Trophoblast cell (in vitro differentiated cells and primary cell): ENCODE data around the gene CDC42EP2.
A peak's percentile ranks its signal among the peaks of the same experiment; 100 is the strongest.

ENCODE experiments used
- DNase-seq, 2 donors: peaks; one replicate each; pipeline ENCODE4 v3.0.0-alpha.2; 2016
- H2AFZ ChIP-seq: 2 replicates; pipeline ENCODE4 v1.6.1; 2013; ENCODE audit warnings: low read length, moderate library complexity, mild to moderate bottlenecking; ENCODE audit not compliant: insufficient read depth, poor library complexity
- H2AK5ac ChIP-seq: 2 replicates; pipeline ENCODE4 v1.6.1; 2013; ENCODE audit warnings: mild to moderate bottlenecking, low read length
- H2BK120ac ChIP-seq: 2 replicates; pipeline ENCODE4 v1.6.1; 2013; ENCODE audit warnings: low read length, mild to moderate bottlenecking, moderate library complexity; ENCODE audit not compliant: insufficient read depth, poor library complexity
- H2BK12ac ChIP-seq: 2 replicates; pipeline ENCODE4 v1.6.1; 2013; ENCODE audit warnings: mild to moderate bottlenecking, low read length, moderate library complexity
- H2BK5ac ChIP-seq: 2 replicates; pipeline ENCODE4 v1.6.1; 2013; ENCODE audit warnings: low read length, low read depth, moderate library complexity, mild to moderate bottlenecking; ENCODE audit not compliant: poor library complexity
- H3K14ac ChIP-seq: 2 replicates; pipeline ENCODE4 v1.6.1; 2013; ENCODE audit warnings: mild to moderate bottlenecking, low read length
- H3K18ac ChIP-seq: 2 replicates; pipeline ENCODE4 v1.6.1; 2013; ENCODE audit warnings: mild to moderate bottlenecking, low read length
- H3K23ac ChIP-seq: 2 replicates; pipeline ENCODE4 v1.6.1; 2013; ENCODE audit warnings: low read length
- H3K27ac ChIP-seq: 2 replicates; pipeline ENCODE4 v1.5.1; 2013; ENCODE audit warnings: low read depth, mild to moderate bottlenecking, inconsistent platforms, low read length, moderate library complexity
- H3K27me3 ChIP-seq: 2 replicates; pipeline ENCODE4 v1.6.1; 2013; ENCODE audit warnings: inconsistent platforms, mild to moderate bottlenecking, low read length, moderate library complexity; ENCODE audit not compliant: insufficient read depth
- H3K36me3 ChIP-seq, 2 experiments: 1 replicate in 1 of 2; 2 replicates in 1 of 2; pipeline ENCODE4 v1.6.1; 2013; ENCODE audit warnings: low read length in 2 of 2, mild to moderate bottlenecking in 2 of 2, moderate library complexity in 1 of 2; ENCODE audit not compliant: insufficient read depth in 2 of 2, control insufficient read depth in 1 of 2
- H3K4ac ChIP-seq: 2 replicates; pipeline ENCODE4 v1.6.1; 2013; ENCODE audit warnings: low read depth, mild to moderate bottlenecking, low read length, moderate library complexity
- H3K4me1 ChIP-seq, 2 experiments: 1 replicate in 1 of 2; 2 replicates in 1 of 2; pipeline ENCODE4 v1.6.1; 2013; ENCODE audit warnings: low read length in 2 of 2, mild to moderate bottlenecking in 2 of 2, moderate library complexity in 1 of 2; ENCODE audit not compliant: insufficient read depth in 2 of 2, control insufficient read depth in 1 of 2
- H3K4me2 ChIP-seq: 2 replicates; pipeline ENCODE4 v1.6.1; 2013; ENCODE audit warnings: inconsistent platforms, mild to moderate bottlenecking, low read length, moderate library complexity
- H3K4me3 ChIP-seq: 2 replicates; pipeline ENCODE4 v1.5.1; 2013; ENCODE audit warnings: mild to moderate bottlenecking, low read depth, low read length, inconsistent platforms
- H3K79me1 ChIP-seq: one replicate; pipeline ENCODE4 v1.6.1; 2013; ENCODE audit warnings: low read length
- H3K79me2 ChIP-seq: 2 replicates; pipeline ENCODE4 v1.6.1; 2013; ENCODE audit warnings: low read length, mild to moderate bottlenecking; ENCODE audit not compliant: control insufficient read depth, insufficient read depth, poor library complexity
- H3K9ac ChIP-seq: 2 replicates; pipeline ENCODE4 v1.6.1; 2013; ENCODE audit warnings: mild to moderate bottlenecking, low read length
- H3K9me3 ChIP-seq: 2 replicates; pipeline ENCODE4 v1.6.1; 2013; ENCODE audit warnings: low read depth, mild to moderate bottlenecking, control low read depth, inconsistent platforms, low read length; ENCODE audit not compliant: insufficient read depth
- H4K12ac ChIP-seq: 2 replicates; pipeline ENCODE4 v1.6.1; 2013; ENCODE audit warnings: low read depth, mild to moderate bottlenecking, low read length, moderate library complexity
- H4K8ac ChIP-seq: 2 replicates; pipeline ENCODE4 v1.6.1; 2013; ENCODE audit warnings: low read depth, mild to moderate bottlenecking, low read length, moderate library complexity
- H4K91ac ChIP-seq: one replicate; pipeline ENCODE4 v1.6.1; 2013; ENCODE audit warnings: low read depth, mild to moderate bottlenecking, low read length, moderate library complexity
- WGBS: extraction: QIAGEN DNeasy Blood & Tissue Kit; methylation state at CpG from one replicate; pipeline ENCODE4 v1.1.7; 2013; ENCODE audit warnings: missing lambda C conversion rate; ENCODE audit not compliant: insufficient read length, insufficient coverage; ENCODE audit errors: extremely low coverage; 5-methylcytosine and 5-hydroxymethylcytosine counted together

Gene CDC42EP2

DNA sequence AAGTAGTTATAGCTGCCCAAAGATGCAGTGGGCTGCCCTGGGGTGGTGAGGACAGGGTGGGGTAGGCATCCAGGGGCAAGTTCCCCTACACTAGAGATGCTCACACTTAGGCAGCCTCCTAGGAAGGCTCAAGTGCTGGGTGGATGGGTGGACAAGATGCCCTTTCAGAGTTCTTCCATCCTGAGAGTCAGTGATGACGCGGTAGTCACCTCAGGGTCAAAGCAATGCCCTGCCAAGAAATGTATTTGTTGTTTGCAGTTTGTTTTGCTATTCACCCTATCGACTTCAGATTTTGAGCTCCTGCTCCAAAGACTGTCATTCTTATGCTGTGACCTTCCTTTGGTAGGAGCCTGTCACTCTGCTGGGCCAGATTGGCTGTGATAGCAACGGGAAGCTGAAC is 34.0 kb upstream of the CDC42EP2 start:
- H3K23ac ChIP-seq = no peak overlapping the region
- no peak overlapping the region for H3K14ac ChIP-seq
- WGBS = no CpG with 5 or more reads among the region's 4 CpGs
- no peak overlapping the region for H3K4ac ChIP-seq
- no peak overlapping the region for H2BK12ac ChIP-seq
- no peaks in the 10 kb centered on the region for H3K79me2 ChIP-seq
- H2BK120ac ChIP-seq = no peak overlapping the region
- no peak overlapping the region for H2AK5ac ChIP-seq
- no peak overlapping the region for H2BK5ac ChIP-seq
- no peak for DNase-seq
- H2AFZ ChIP-seq = no peak overlapping the region
- H3K27me3 ChIP-seq = no peaks in the 10 kb centered on the region
- no peak overlapping the region for H4K12ac ChIP-seq
- H4K91ac ChIP-seq = no peak overlapping the region
- no peak overlapping the region for H3K4me3 ChIP-seq
- H3K79me1 ChIP-seq = peaks cover 11% of the 10 kb centered on the region
- H3K36me3 ChIP-seq = peaks cover 35 to 41% of the 10 kb centered on the region in 2 experiments
- H3K9me3 ChIP-seq = no peaks in the 10 kb centered on the region
- no peak overlapping the region for H3K4me2 ChIP-seq
- H3K18ac ChIP-seq = no peak overlapping the region
- no peak overlapping the region for H4K8ac ChIP-seq
- H3K4me1 ChIP-seq = peaks cover 16 to 20% of the 10 kb centered on the region in 2 experiments
- H3K27ac ChIP-seq = peak overlapping the region; percentile 28
- no peak overlapping the region for H3K9ac ChIP-seq

DNA sequence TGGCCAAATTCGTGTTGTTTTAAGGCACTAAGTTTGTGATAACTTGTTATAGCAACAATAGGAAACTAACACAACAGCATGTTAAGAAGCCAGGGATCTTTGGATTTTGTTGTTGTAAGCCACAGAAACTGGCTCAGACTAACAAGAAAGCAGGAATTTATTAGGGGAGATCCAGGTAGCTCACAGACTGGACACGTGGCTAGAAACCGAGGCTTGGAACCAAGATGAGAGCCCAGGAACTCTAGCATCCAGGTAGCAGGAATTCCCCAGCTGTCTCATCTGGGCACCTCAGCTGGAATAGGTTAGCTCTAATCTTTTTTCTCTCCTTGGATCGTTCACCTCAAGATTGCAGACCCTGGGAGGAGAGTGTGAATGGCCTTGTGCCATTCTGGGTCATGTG is 28.0 kb upstream of the CDC42EP2 start:
- Histone ChIP-seq H2AFZ (no peak overlapping the region), H3K4me2 (no peak overlapping the region), H3K27ac (no peak overlapping the region), H3K79me2 (peaks cover 3% of the 10 kb centered on the region), H4K8ac (no peak overlapping the region), H3K18ac (no peak overlapping the region), H3K9me3 (no peaks in the 10 kb centered on the region), H2BK12ac (no peak overlapping the region), H2AK5ac (no peak overlapping the region), H3K4me3 (no peak overlapping the region), H2BK5ac (no peak overlapping the region), H4K91ac (no peak overlapping the region), H3K9ac (no peak overlapping the region), H3K36me3 (peaks cover 51 to 66% of the 10 kb centered on the region in 2 experiments), H3K27me3 (no peaks in the 10 kb centered on the region), H4K12ac (no peak overlapping the region), H3K4ac (no peak overlapping the region), H3K79me1 (peaks cover 5% of the 10 kb centered on the region), H3K14ac (no peak overlapping the region), H3K4me1 (peaks cover 5% of the 10 kb centered on the region in 2 experiments), H2BK120ac (no peak overlapping the region), H3K23ac (no peak overlapping the region)
- no peak for DNase-seq
- WGBS = no CpG with 5 or more reads among the region's 4 CpGs

GRCh38 chr11:65287601-65288000 is 27.1 kb upstream of the CDC42EP2 start:
- Histone ChIP-seq H2BK120ac (no peak overlapping the region), H2AK5ac (no peak overlapping the region), H3K27me3 (no peaks in the 10 kb centered on the region), H2AFZ (no peak overlapping the region), H4K91ac (no peak overlapping the region), H3K9me3 (no peaks in the 10 kb centered on the region), H2BK5ac (no peak overlapping the region), H2BK12ac (no peak overlapping the region), H3K9ac (no peak overlapping the region), H3K79me2 (peaks cover 3% of the 10 kb centered on the region), H3K79me1 (peaks cover 8% of the 10 kb centered on the region), H3K4ac (no peak overlapping the region), H3K4me3 (no peak overlapping the region), H3K27ac (no peak overlapping the region), H3K36me3 (peaks cover 45 to 59% of the 10 kb centered on the region in 2 experiments), H3K4me2 (no peak overlapping the region), H3K14ac (no peak overlapping the region), H3K4me1 (peaks cover 12 to 15% of the 10 kb centered on the region in 2 experiments), H3K18ac (no peak overlapping the region), H4K12ac (no peak overlapping the region), H3K23ac (no peak overlapping the region), H4K8ac (no peak overlapping the region)
- no peak for DNase-seq
- no CpG with 5 or more reads among the region's 2 CpGs for WGBS

DNA sequence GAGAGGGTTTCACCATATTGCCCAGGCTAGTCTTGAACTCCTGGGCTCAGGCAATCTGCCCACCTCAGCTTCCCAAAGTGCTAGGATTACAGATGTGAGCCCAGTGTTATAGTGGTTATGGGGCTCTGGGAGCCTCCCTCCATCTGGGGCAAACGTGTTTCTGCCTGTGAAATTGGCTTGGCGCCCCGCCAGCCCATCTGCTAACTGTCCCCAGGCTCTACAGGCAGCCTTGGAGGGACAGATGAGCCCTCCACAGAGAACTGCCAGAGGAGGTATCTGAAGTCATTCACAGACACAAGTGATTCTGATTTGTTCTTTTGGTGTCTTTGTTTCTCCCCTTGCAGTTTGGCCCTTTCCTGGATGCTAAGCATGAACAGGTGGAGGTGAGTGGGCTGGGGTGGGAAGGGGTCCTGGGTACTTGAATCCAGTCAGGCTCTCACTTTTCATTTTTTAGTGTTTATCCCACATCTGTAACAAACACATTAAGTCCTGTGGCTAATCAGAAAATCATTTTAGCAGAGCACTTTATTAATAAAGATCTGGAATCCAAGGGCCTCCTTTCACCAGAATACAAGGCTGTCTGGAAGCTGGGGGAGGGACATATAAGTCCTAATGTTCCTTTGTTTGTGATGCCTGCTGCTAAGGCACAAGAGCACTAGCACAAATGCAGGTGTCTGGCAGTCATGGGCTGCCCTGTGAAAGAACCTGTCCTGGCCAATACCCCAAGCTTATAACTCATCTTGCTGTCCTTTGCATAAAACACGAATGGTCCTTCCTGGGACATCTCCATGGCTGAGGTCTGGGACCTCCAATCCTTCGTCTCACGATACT is 25.7 kb upstream of the CDC42EP2 start:
- H2BK120ac ChIP-seq = no peak overlapping the region
- WGBS = no CpG with 5 or more reads among the region's 6 CpGs

More for the DNA sequence above, 25.7 kb upstream of the CDC42EP2 start:
- H2BK12ac ChIP-seq = no peak overlapping the region
- H3K27me3 ChIP-seq = no peaks in the 10 kb centered on the region
- H3K9me3 ChIP-seq = no peaks in the 10 kb centered on the region
- no peak overlapping the region for H2AFZ ChIP-seq
- no peak overlapping the region for H2AK5ac ChIP-seq
- H3K23ac ChIP-seq = no peak overlapping the region
- H3K9ac ChIP-seq = no peak overlapping the region
- H3K79me1 ChIP-seq = peaks cover 8% of the 10 kb centered on the region
- no peak overlapping the region for H2BK5ac ChIP-seq
- H3K18ac ChIP-seq = no peak overlapping the region
- no peak overlapping the region for H3K4ac ChIP-seq
- H3K36me3 ChIP-seq = peaks cover 42 to 63% of the 10 kb centered on the region in 2 experiments
- DNase-seq = no peak
- H4K8ac ChIP-seq = no peak overlapping the region
- H3K14ac ChIP-seq = no peak overlapping the region
- H3K4me3 ChIP-seq = no peak overlapping the region
- H4K91ac ChIP-seq = no peak overlapping the region
- H3K79me2 ChIP-seq = peaks cover 3% of the 10 kb centered on the region
- no peak overlapping the region for H4K12ac ChIP-seq
- no peak overlapping the region for H3K27ac ChIP-seq
- H3K4me1 ChIP-seq = peaks cover 12 to 15% of the 10 kb centered on the region in 2 experiments
- no peak overlapping the region for H3K4me2 ChIP-seq
